Mucosa of rectum (tissue), 2 donors: ENCODE results near the gene GMPPB.

Experiments used
- H3K27ac ChIP-seq, 2 donors: one replicate each; pipeline ENCODE4 v1.7.0; 2013; ENCODE audit warnings: inconsistent platforms in 2 of 2, low read depth in 2 of 2, low read length in 2 of 2
- H3K27me3 ChIP-seq, 2 donors: one replicate each; pipeline ENCODE4 v1.7.0; 2013; ENCODE audit warnings: low read length in 2 of 2; ENCODE audit not compliant: control insufficient read depth in 2 of 2, insufficient read depth in 2 of 2
- H3K36me3 ChIP-seq, 2 donors: one replicate each; pipeline ENCODE4 v1.7.0; 2013; ENCODE audit warnings: low read length in 2 of 2; ENCODE audit not compliant: control insufficient read depth in 2 of 2, insufficient read depth in 2 of 2
- H3K4me1 ChIP-seq, 2 donors: one replicate each; pipeline ENCODE4 v1.7.0; 2013; ENCODE audit warnings: low read length in 2 of 2, mild to moderate bottlenecking in 1 of 2; ENCODE audit not compliant: control insufficient read depth in 2 of 2, insufficient read depth in 2 of 2
- H3K4me3 ChIP-seq, 2 donors: one replicate each; pipeline ENCODE4 v1.7.0; 2013; ENCODE audit warnings: low read length in 2 of 2
- H3K9ac ChIP-seq, 2 donors: one replicate each; pipeline ENCODE4 v1.7.0; 2013; ENCODE audit warnings: low read length in 2 of 2, low read depth in 1 of 2, mild to moderate bottlenecking in 1 of 2
- H3K9me3 ChIP-seq, 2 donors: one replicate each; pipeline ENCODE4 v1.7.0; 2013; ENCODE audit warnings: low read length in 2 of 2; ENCODE audit not compliant: control insufficient read depth in 2 of 2
- donor health status: healthy.
- donor health status: Normal muscosa, but diverticular disease.

The GMPPB gene

GRCh38 chr3:49723628-49724551, at the start of gene GMPPB:
Gene GMPPB (minus strand): TSS chr3:49723951. CDS start chr3:49723726, 225 bp downstream.
- peak within 1 kb of the TSS; percentile 98 to 99 for H3K27ac ChIP-seq
- peak within 1 kb of the TSS; percentile 91 to 98 for H3K4me3 ChIP-seq
- no peaks in the 10 kb centered on the region for H3K27me3 ChIP-seq
- no peaks in the 10 kb centered on the region for H3K9me3 ChIP-seq
- H3K36me3 ChIP-seq = peaks cover 28 to 48% of the 10 kb centered on the region in 2 donors
- H3K4me1 ChIP-seq = peaks cover 29 to 37% of the 10 kb centered on the region in 2 donors
- peak within 1 kb of the TSS; percentile 99 to 100 for H3K9ac ChIP-seq

- H3K36me3 ChIP-seq = peaks cover 3 to 12% of the 10 kb centered on the region in 2 donors
- H3K9me3 ChIP-seq = no peaks in the 10 kb centered on the region
- no peaks in the 10 kb centered on the region for H3K4me1 ChIP-seq
- H3K27me3 ChIP-seq = no peaks in the 10 kb centered on the region
- H3K9ac ChIP-seq = no peak overlapping the region
- no peak overlapping the region for H3K4me3 ChIP-seq
- no peak overlapping the region for H3K27ac ChIP-seq
Observed at GRCh38 chr3:49772703-49773102, 49.0 kb upstream of the GMPPB start.

GRCh38 chr3:49771340-49771938, 47.7 kb upstream of the GMPPB start:
- no peak overlapping the region for H3K4me3 ChIP-seq
- H3K4me1 ChIP-seq = no peaks in the 10 kb centered on the region
- peaks cover 3 to 11% of the 10 kb centered on the region in 2 donors for H3K36me3 ChIP-seq
- H3K27ac ChIP-seq = no peak overlapping the region
- H3K27me3 ChIP-seq = no peaks in the 10 kb centered on the region
- H3K9me3 ChIP-seq = no peaks in the 10 kb centered on the region
- no peak overlapping the region for H3K9ac ChIP-seq

- Histone ChIP-seq H3K27me3 (no peaks in the 10 kb centered on the region), H3K9me3 (no peaks in the 10 kb centered on the region), H3K4me1 (no peaks in the 10 kb centered on the region), H3K9ac (no peak overlapping the region), H3K27ac (no peak overlapping the region), H3K4me3 (no peak overlapping the region), H3K36me3 (peaks cover 3 to 5% of the 10 kb centered on the region in 2 donors)
Observed at GRCh38 chr3:49769926-49770325, 46.2 kb upstream of the GMPPB start.

GRCh38 chr3:49769286-49769915, 45.6 kb upstream of the GMPPB start:
- Histone ChIP-seq H3K9ac (no peak overlapping the region), H3K4me3 (no peak overlapping the region), H3K27ac (no peak overlapping the region), H3K36me3 (peaks cover 3 to 5% of the 10 kb centered on the region in 2 donors), H3K27me3 (no peaks in the 10 kb centered on the region), H3K9me3 (no peaks in the 10 kb centered on the region), H3K4me1 (no peaks in the 10 kb centered on the region)

- Histone ChIP-seq H3K4me3 (no peak overlapping the region), H3K9ac (no peak overlapping the region), H3K27me3 (no peaks in the 10 kb centered on the region), H3K36me3 (peaks cover 0 to 3% of the 10 kb centered on the region in 2 donors), H3K9me3 (no peaks in the 10 kb centered on the region), H3K27ac (no peak overlapping the region), H3K4me1 (no peaks in the 10 kb centered on the region)
Observed at GRCh38 chr3:49763981-49764380, 40.2 kb upstream of the GMPPB start.

GRCh38 chr3:49761661-49762060, 37.9 kb upstream of the GMPPB start:
- no peaks in the 10 kb centered on the region for H3K9me3 ChIP-seq

GRCh38 chr3:49759226-49759625, 35.5 kb upstream of the GMPPB start:
- Histone ChIP-seq H3K36me3 (no peaks in the 10 kb centered on the region), H3K27me3 (no peaks in the 10 kb centered on the region), H3K9me3 (no peaks in the 10 kb centered on the region), H3K4me3 (no peak overlapping the region), H3K27ac (no peak overlapping the region), H3K4me1 (no peaks in the 10 kb centered on the region), H3K9ac (no peak overlapping the region)

More at GRCh38 chr3:49761661-49762060, 37.9 kb upstream of the GMPPB start:
- Histone ChIP-seq H3K4me3 (no peak overlapping the region), H3K9ac (no peak overlapping the region), H3K27me3 (no peaks in the 10 kb centered on the region), H3K27ac (no peak overlapping the region), H3K4me1 (no peaks in the 10 kb centered on the region), H3K36me3 (no peaks in the 10 kb centered on the region)

- Histone ChIP-seq H3K9ac (no peak overlapping the region), H3K4me3 (no peak overlapping the region), H3K9me3 (no peaks in the 10 kb centered on the region), H3K4me1 (no peaks in the 10 kb centered on the region), H3K27me3 (no peaks in the 10 kb centered on the region), H3K36me3 (no peaks in the 10 kb centered on the region), H3K27ac (no peak overlapping the region)
Observed at GRCh38 chr3:49757197-49757596, 33.4 kb upstream of the GMPPB start.

- H3K9ac ChIP-seq = no peak overlapping the region
- H3K4me1 ChIP-seq = no peaks in the 10 kb centered on the region
- no peaks in the 10 kb centered on the region for H3K36me3 ChIP-seq
- no peaks in the 10 kb centered on the region for H3K9me3 ChIP-seq
- H3K27me3 ChIP-seq = no peaks in the 10 kb centered on the region
- H3K27ac ChIP-seq = no peak overlapping the region
- H3K4me3 ChIP-seq = no peak overlapping the region
Observed at GRCh38 chr3:49756036-49756435, 32.3 kb upstream of the GMPPB start.
